Measurements from ENCODE around the gene INF2.

DNA sequence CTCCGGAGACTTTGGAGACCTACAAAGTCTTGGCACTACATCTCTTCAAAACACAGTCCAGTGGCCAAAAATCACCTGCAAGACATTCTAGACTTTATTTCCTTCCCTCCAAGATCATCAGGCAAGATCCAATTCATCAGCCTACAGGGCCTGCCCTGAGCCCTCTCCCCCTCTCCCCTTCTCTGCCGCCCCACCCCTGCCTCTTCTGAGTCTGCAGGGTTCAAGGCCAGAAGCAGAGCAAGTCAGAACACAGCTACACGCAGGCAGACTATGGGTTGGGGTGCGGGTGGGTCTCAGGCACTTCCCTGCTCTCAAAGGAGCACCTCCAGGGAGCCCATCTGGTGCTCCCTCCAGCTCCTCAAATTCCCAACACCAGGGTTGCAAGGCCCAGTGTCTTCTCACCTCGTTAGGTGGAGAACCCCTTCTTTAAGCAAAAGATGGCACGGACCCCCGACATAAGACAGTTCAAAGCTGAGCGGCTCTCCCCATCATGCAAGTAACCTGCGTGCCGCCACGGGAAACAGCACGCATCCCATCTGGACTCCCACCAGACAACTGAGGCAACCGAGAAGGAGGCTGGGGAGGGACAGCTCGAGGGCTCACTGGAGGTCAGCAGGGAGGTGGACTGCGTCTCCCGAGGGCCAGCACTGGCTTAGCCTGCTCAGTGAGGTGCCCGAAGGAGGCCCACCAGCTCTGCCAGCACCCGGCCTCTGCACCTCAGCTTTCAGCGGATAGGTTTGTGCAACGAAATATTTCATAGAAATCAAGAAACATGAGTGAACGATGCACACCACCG lies 5.6 kb upstream of the INF2 start:
- TF ChIP-seq, protein P1, sequence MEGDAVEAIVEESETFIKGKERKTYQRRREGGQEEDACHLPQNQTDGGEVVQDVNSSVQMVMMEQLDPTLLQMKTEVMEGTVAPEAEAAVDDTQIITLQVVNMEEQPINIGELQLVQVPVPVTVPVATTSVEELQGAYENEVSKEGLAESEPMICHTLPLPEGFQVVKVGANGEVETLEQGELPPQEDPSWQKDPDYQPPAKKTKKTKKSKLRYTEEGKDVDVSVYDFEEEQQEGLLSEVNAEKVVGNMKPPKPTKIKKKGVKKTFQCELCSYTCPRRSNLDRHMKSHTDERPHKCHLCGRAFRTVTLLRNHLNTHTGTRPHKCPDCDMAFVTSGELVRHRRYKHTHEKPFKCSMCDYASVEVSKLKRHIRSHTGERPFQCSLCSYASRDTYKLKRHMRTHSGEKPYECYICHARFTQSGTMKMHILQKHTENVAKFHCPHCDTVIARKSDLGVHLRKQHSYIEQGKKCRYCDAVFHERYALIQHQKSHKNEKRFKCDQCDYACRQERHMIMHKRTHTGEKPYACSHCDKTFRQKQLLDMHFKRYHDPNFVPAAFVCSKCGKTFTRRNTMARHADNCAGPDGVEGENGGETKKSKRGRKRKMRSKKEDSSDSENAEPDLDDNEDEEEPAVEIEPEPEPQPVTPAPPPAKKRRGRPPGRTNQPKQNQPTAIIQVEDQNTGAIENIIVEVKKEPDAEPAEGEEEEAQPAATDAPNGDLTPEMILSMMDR (IDR thresholded peaks at IDR 0.05): no peak
- no peak for TF ChIP-seq POLR2A (IDR thresholded peaks at IDR 0.05)
- no peak for TF ChIP-seq POLR2AphosphoS5 (IDR thresholded peaks at IDR 0.05)

All from prostate gland (tissue), 2 donors.